Measurements from ENCODE around the gene CEP72.
"Not testable (repeated sequence)": the region's sequence is repeated elsewhere in the genome, so short reads cannot be mapped to it uniquely, and the experiment has no call there.

CEP72 gene, protein sequence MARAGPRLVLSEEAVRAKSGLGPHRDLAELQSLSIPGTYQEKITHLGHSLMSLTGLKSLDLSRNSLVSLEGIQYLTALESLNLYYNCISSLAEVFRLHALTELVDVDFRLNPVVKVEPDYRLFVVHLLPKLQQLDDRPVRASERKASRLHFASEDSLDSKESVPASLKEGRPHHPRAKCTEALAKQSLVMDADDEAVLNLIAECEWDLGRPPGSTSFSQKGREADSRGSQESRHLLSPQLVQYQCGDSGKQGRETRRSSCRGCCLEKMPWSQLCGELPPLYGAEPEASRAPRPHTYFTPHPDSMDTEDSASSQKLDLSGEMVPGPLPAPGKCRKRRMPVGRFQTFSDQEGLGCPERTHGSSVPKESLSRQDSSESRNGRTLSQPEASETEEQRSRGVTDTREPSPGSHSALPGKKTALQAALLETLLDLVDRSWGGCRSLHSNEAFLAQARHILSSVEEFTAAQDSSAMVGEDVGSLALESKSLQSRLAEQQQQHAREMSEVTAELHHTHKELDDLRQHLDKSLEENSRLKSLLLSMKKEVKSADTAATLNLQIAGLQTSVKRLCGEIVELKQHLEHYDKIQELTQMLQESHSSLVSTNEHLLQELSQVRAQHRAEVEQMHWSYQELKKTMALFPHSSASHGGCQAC
- 11.9 to 16.9 (median 14.7) reads per million in 3 experiments for total RNA-seq

- peak; percentile 84 for DNase-seq
Observed at GRCh38 chr5:611731-612486, at the start of gene CEP72. CEP72 (plus strand) TSS chr5:612340; CDS start chr5:612362, 22 bp downstream.

GRCh38 chr5:565782-566440 is 46.2 kb upstream of the CEP72 start:
- DNase-seq = no peak

DNA sequence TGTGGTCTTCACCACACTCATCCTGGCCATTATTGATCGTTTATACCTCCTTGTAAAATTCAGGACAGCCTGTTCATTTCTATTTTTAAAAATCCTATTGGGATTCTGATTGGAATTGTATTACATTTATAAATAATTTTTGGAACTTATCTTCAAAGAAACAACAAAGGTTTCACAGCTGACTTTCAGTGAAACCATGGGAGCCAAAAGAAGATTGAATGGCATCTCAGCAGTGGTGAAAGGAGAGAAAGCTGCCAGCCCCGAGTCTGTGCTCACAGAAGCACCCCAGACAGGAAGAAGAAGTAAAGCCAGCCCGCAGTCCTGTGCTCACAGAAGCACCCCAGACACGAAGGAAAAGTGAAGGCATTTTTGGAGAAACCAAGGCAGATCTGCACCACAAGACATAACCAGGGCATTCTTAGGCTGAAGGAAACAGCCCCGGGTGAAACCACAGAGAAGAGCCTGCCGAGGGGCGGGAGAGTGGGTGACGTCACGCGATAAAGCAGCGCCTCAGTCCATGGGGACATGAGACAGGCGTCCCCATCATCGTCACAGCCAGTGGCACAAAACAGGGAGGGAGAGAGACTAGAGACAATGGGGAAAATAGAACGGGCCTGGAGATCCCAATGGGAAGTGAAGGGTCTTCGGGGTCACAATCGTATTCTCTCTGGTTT is 45.4 kb upstream of the CEP72 start:
- no peak for DNase-seq

- no peak for DNase-seq
Observed at GRCh38 chr5:567664-568060, 44.5 kb upstream of the CEP72 start.

DNA sequence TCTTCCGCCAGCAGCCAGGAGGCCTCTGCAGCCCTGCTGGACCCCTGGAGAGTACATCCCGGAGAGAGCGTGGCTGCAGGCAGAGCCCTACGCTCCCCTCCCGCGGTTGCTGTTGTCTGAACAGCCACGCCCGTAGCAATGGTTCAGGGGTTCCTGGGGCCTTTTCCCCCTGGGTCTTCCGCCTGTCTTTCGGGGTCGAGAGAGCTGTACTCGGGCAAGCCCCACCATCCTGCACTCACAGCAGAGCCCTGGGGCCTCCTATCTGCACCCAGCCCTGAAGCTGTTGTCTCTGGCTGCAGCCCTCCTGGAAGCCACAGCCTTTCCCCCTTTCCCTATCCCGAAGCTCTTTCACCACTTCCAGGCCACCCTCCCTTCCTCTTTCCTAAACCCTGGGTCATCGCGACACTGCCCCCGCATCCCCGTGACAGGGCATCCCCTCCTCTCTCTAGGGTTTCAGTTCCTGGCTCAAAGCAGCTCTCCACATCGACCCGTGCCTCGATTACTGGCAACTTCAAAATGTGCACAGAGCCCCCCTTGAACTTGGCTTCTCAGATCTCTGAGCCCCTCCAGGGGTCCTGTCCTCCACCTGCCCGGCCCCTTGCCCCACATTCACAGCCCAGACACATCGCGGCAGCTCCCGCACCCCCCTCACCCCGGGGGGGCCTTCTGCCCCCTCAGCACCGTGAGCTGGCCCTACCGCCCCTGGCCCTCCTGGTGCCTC is 43.9 kb upstream of the CEP72 start:
- DNase-seq = no peak

- DNase-seq = no peak
Observed at GRCh38 chr5:568809-569208, 43.3 kb upstream of the CEP72 start.

GRCh38 chr5:569358-569867 is 42.7 kb upstream of the CEP72 start:
- no peak for DNase-seq

- no peak for DNase-seq
Observed at GRCh38 chr5:569868-570361, 42.2 kb upstream of the CEP72 start.

DNA sequence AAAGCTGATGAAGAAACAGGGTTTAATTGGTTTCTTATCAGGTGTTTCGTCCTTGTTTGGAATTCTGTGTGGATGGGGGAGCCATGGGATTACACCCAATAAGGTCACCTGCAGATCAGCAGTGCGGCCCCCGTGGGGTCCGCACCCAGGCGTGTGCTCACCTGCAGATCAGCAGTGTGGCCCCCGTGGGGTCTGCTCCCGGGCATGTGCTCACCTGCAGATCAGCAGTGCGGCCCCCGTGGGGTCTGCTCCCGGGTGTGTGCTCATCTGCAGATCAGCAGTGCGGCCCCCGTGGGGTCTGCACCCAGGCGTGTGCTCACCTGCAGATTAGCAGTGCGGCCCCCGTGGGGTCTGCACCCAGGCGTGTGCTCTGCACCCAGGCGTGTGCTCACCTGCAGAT is 41.7 kb upstream of the CEP72 start:
- DNase-seq = no peak

- DNase-seq = no peak
Observed at GRCh38 chr5:570886-571285, 41.3 kb upstream of the CEP72 start.

- DNase-seq = no peak
Observed at GRCh38 chr5:571791-572190, 40.3 kb upstream of the CEP72 start.

DNA sequence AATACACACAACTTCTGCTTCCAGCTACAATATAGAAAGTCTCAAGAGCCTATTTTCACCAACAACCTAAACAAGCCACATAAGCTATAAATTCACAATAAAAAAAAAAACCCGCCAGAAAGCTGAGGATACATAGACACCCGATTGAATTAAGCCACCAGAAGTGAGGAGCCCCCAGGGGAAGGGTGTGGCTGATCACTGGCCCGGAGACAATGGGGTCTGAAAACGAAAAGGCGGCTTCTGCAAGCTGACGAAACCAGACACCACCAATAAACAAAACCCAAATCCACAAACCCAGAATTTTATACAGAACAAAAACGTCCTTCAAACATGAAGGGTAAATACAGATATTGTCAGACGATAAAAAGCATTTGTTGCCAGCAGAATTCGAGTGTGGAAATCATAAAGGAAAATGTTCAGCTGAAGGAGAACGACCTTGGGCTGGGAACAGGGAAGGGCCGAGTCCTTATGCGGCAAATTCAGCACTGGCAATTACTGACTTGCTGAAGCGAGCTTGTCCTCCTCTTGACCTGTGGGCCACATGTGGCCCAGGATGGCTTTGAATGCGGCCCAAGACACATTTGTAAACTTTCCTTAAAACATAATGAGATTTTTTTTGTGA is 39.6 kb upstream of the CEP72 start:
- DNase-seq = no peak

GRCh38 chr5:573206-573605 is 38.9 kb upstream of the CEP72 start:
- DNase-seq = no peak

- DNase-seq = no peak
Observed at GRCh38 chr5:573976-574375, 38.2 kb upstream of the CEP72 start.

GRCh38 chr5:574906-575305 is 37.2 kb upstream of the CEP72 start:
- no peak for DNase-seq

DNA sequence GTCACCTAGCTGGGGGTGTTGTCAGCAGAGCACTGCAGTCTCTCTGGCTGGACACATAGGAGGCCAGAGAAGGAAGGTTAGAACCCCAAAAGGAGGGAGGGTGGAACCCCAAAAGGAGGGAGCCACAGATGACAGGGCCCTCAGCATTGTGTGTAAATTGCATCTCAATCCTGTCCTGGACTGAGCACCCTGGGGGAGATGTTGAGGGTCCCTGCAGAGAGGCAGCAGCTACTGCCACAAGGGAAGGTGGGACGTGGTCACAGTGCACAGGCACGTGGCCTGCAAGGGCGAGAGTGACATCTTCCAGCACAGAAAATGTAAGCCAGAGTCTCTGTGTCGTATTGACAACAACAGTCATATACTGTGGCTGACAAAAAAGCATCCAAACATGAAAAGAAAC is 36.5 kb upstream of the CEP72 start:
- DNase-seq = no peak

DNA sequence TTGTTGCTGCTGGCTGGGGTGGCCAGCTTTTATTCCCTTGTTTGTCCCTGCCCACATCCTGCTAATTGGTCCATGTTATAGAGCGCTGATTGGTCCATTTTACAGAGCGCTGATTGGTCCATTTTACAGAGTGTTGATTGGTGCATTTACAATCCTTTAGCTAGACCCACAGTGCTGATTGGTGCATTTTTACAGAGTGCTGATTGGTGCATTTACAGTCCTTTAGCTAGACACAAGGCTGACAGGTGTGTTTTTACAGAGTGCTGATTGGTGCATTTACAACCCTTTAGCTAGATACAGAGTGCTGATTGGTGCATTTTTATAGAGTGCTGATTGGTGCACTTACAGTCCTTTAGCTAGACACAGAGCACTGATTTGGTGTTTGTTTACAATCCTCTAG is 34.9 kb upstream of the CEP72 start:
- DNase-seq = not testable (repeated sequence)

- no peak for DNase-seq
Observed at GRCh38 chr5:577800-578199, 34.3 kb upstream of the CEP72 start.

- DNase-seq = no peak
Observed at GRCh38 chr5:579211-579610, 32.9 kb upstream of the CEP72 start.

GRCh38 chr5:579746-580366 is 32.3 kb upstream of the CEP72 start:
- no peak for DNase-seq
